NCI-H526 treated with DMSO at 0.1 percent for 48 hours (cell line): ENCODE data around the gene TTC13.

Source experiments
- DNase-seq: peaks from one replicate; lab custom pipeline; 2025; lab: John Stamatoyannopoulos, UW

TTC13 gene

GRCh38 chr1:230907472-230908205 lies 71.0 kb downstream of the TTC13 start:
- no peak for DNase-seq

- no peak for DNase-seq
Measured at GRCh38 chr1:230906226-230906625, 72.4 kb downstream of the TTC13 start.

- DNase-seq = no peak
Measured at GRCh38 chr1:230905733-230906132, 72.9 kb downstream of the TTC13 start.

- no peak for DNase-seq
Measured at GRCh38 chr1:230902349-230902923, 76.2 kb downstream of the TTC13 start.

GRCh38 chr1:230901671-230902070 lies 77.0 kb downstream of the TTC13 start:
- no peak for DNase-seq

GRCh38 chr1:230900984-230901383 lies 77.7 kb downstream of the TTC13 start:
- DNase-seq = no peak

GRCh38 chr1:230899841-230900251 lies 78.8 kb downstream of the TTC13 start:
- DNase-seq = no peak

GRCh38 chr1:230898748-230899147 lies 79.9 kb downstream of the TTC13 start:
- no peak for DNase-seq

- no peak for DNase-seq
Measured at GRCh38 chr1:230898144-230898543, 80.5 kb downstream of the TTC13 start.

GRCh38 chr1:230896779-230897178 lies 81.9 kb downstream of the TTC13 start:
- no peak for DNase-seq

GRCh38 chr1:230895452-230895851 lies 83.2 kb downstream of the TTC13 start:
- DNase-seq = no peak

- no peak for DNase-seq
Measured at GRCh38 chr1:230894664-230895063, 84.0 kb downstream of the TTC13 start.

GRCh38 chr1:230894032-230894431 lies 84.6 kb downstream of the TTC13 start:
- no peak for DNase-seq

- no peak for DNase-seq
Measured at GRCh38 chr1:230892018-230892491, 86.6 kb downstream of the TTC13 start.

- DNase-seq = no peak
Measured at GRCh38 chr1:230891413-230891812, 87.2 kb downstream of the TTC13 start.

- DNase-seq = no peak
Measured at GRCh38 chr1:230884646-230885045, 94.0 kb downstream of the TTC13 start.

- DNase-seq = no peak
Measured at GRCh38 chr1:230883967-230884366, 94.7 kb downstream of the TTC13 start.

GRCh38 chr1:230879778-230880177 lies 98.9 kb downstream of the TTC13 start:
- no peak for DNase-seq

- no peak for DNase-seq
Measured at GRCh38 chr1:230878591-230878990, 100.1 kb downstream of the TTC13 start.

- no peak for DNase-seq
Measured at GRCh38 chr1:230877924-230878590, 100.6 kb downstream of the TTC13 start.

- DNase-seq = no peak
Measured at GRCh38 chr1:230877146-230877923, 101.3 kb downstream of the TTC13 start.

- DNase-seq = no peak
Measured at GRCh38 chr1:230876660-230877059, 102.0 kb downstream of the TTC13 start.
